Measurements from ENCODE around the gene ST8SIA5. TPM values are rescaled to one million over a fixed set of nuclear protein-coding genes. Genes with fewer than 3 reads are reported as not detected.

Gene ST8SIA5
- total RNA-seq, 1 experiment from 2014 or later: 0.54 TPM

DNA sequence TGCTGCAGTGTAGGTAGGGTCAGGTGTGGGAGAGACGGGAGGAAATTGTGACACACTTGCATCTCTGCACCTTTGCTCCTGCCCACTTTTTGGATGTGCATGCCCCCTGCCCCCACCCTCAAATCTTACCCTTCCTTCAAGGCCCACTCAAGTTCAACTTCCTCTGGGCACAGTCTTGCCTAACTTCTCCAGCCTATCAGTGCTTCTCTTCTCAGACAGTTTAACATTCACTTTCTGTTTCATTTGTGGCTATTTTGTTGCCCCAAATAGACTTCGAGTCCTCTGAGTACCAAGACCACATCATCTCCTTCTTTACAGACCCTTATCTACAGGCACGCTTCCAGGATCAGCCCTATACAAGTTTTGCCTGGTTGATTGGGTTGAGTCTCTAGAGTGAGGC, 2.7 kb downstream of the ST8SIA5 start:
- intact Hi-C loops (cut with micrococcal nuclease): no loop called here
- ATAC-seq: no peak
- no peaks in the 10 kb centered on the region for H3K27me3 ChIP-seq (ENCODE audit: insufficient read depth, low read length)

DNA sequence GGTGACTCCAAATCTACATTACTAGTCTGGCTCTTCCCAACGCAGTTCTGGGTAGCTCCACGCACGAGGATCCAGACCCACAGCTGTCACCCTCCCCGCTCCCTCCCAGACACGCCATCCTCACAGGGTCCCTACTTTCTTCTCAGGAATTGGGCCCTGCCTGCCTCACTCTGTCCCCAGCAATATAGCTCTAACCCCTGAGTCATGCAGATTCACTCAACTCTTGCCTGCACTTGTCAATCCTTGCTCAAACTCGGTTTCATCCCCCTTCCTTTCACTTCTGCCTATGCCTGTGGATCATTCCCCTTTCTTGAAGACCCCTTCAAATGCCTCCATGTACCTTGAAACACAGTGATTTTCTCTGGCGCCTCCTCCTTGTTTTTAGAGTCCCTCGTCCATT, 5.0 kb downstream of the ST8SIA5 start:
- no peak overlapping the region for H3K4me2 ChIP-seq (ENCODE audit: low read length)
- no peak overlapping the region for H3K27ac ChIP-seq (ENCODE audit: low read depth, low read length)
- intact Hi-C loops (cut with micrococcal nuclease): no loop called here
- no TSS peak for BruUV-seq (replicated peaks)
- ATAC-seq (no peak), DNase-seq (ENCODE audit: low read depth, low spot score) (no peak)
- POLR2A ChIA-PET: no interaction called here
- H2AFZ ChIP-seq (ENCODE audit: low read depth, low read length, poor library complexity, severe bottlenecking): no peak overlapping the region
- RAD21 ChIA-PET (ENCODE audit: low non-redundant PET in 1 of 2, low total read pairs in 2 of 2, uncharacterized antibody in 2 of 2, unreplicated experiment in 2 of 2): no interaction called here
- no peak for TF ChIP-seq YY1 (IDR thresholded peaks at IDR 0.05; ENCODE audit: extremely low read depth, insufficient replicate concordance, low read depth, low read length)
- no peak for TF ChIP-seq CEBPB (IDR thresholded peaks at IDR 0.05; ENCODE audit: low read depth)
- no peak for TF ChIP-seq JUND (IDR thresholded peaks at IDR 0.05)
- no peak for TF ChIP-seq ELF1 (IDR thresholded peaks at IDR 0.05; ENCODE audit: borderline replicate concordance, low read depth)
- TF ChIP-seq, protein P1, sequence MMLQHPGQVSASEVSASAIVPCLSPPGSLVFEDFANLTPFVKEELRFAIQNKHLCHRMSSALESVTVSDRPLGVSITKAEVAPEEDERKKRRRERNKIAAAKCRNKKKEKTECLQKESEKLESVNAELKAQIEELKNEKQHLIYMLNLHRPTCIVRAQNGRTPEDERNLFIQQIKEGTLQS (IDR thresholded peaks at IDR 0.05): no peak
- TF ChIP-seq POLR2AphosphoS5 (IDR thresholded peaks at IDR 0.05; ENCODE audit: low read depth, low read length): no peak
- no peak for TF ChIP-seq EGR1 (IDR thresholded peaks at IDR 0.05; ENCODE audit: low read depth)
- TF ChIP-seq SIN3A (IDR thresholded peaks at IDR 0.05; ENCODE audit: low read depth): no peak
- no peak for TF ChIP-seq ZFX (IDR thresholded peaks at IDR 0.05)
- TF ChIP-seq RAD21 (IDR thresholded peaks at IDR 0.05; ENCODE audit: low read depth): no peak
- no peak for TF ChIP-seq CBX3 (IDR thresholded peaks at IDR 0.05; ENCODE audit: low read depth)
- H3K27me3 ChIP-seq (ENCODE audit: insufficient read depth, low read length): no peaks in the 10 kb centered on the region
- H3K4me1 ChIP-seq (ENCODE audit: control insufficient read depth in 1 of 2, insufficient read depth in 2 of 2, low read length in 2 of 2): no peaks in the 10 kb centered on the region
- H3K36me3 ChIP-seq (ENCODE audit: control insufficient read depth in 1 of 2, insufficient read depth in 2 of 2, low read length in 2 of 2): no peaks in the 10 kb centered on the region
- CTCF ChIA-PET: no interaction called here
- H3K9me2 ChIP-seq (ENCODE audit: insufficient read depth): no peaks in the 10 kb centered on the region
- H3K9ac ChIP-seq (ENCODE audit: low read length): no peak overlapping the region
- no peaks in the 10 kb centered on the region for H3K9me3 ChIP-seq (ENCODE audit: control insufficient read depth in 1 of 2, insufficient read depth in 1 of 2, low read depth in 1 of 2, low read length in 2 of 2)
- H3K79me2 ChIP-seq (ENCODE audit: insufficient read depth, low read length): no peaks in the 10 kb centered on the region
- no peak overlapping the region for H3K4me3 ChIP-seq (replicated peaks in 1 of 2; ENCODE audit: low read depth in 1 of 2, low read length in 2 of 2)
- H4K20me1 ChIP-seq (ENCODE audit: insufficient read depth): no peaks in the 10 kb centered on the region

More for the DNA sequence above, 2.7 kb downstream of the ST8SIA5 start:
- Histone ChIP-seq H3K4me2 (ENCODE audit: low read length) (no peak overlapping the region), H3K27ac (ENCODE audit: low read depth, low read length) (no peak overlapping the region), H3K4me1 (ENCODE audit: control insufficient read depth in 1 of 2, insufficient read depth in 2 of 2, low read length in 2 of 2) (no peaks in the 10 kb centered on the region), H3K79me2 (ENCODE audit: insufficient read depth, low read length) (no peaks in the 10 kb centered on the region), H4K20me1 (ENCODE audit: insufficient read depth) (no peaks in the 10 kb centered on the region), H3K9ac (ENCODE audit: low read length) (no peak overlapping the region), H3K9me2 (ENCODE audit: insufficient read depth) (no peaks in the 10 kb centered on the region), H3K36me3 (ENCODE audit: control insufficient read depth in 1 of 2, insufficient read depth in 2 of 2, low read length in 2 of 2) (no peaks in the 10 kb centered on the region), H3K9me3 (ENCODE audit: control insufficient read depth in 1 of 2, insufficient read depth in 1 of 2, low read depth in 1 of 2, low read length in 2 of 2) (no peaks in the 10 kb centered on the region), H3K4me3 (replicated peaks in 1 of 2; ENCODE audit: low read depth in 1 of 2, low read length in 2 of 2) (no peak overlapping the region), H2AFZ (ENCODE audit: low read depth, low read length, poor library complexity, severe bottlenecking) (no peak overlapping the region)
- no TSS peak for BruUV-seq (replicated peaks)
- no peak for TF ChIP-seq EZH2phosphoT487 (IDR thresholded peaks at IDR 0.05; ENCODE audit: borderline replicate concordance)
- TF ChIP-seq, protein P2, sequence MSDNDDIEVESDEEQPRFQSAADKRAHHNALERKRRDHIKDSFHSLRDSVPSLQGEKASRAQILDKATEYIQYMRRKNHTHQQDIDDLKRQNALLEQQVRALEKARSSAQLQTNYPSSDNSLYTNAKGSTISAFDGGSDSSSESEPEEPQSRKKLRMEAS (IDR thresholded peaks at IDR 0.05): no peak
- no peak for TF ChIP-seq ZFX (IDR thresholded peaks at IDR 0.05)
- TF ChIP-seq, protein P3, sequence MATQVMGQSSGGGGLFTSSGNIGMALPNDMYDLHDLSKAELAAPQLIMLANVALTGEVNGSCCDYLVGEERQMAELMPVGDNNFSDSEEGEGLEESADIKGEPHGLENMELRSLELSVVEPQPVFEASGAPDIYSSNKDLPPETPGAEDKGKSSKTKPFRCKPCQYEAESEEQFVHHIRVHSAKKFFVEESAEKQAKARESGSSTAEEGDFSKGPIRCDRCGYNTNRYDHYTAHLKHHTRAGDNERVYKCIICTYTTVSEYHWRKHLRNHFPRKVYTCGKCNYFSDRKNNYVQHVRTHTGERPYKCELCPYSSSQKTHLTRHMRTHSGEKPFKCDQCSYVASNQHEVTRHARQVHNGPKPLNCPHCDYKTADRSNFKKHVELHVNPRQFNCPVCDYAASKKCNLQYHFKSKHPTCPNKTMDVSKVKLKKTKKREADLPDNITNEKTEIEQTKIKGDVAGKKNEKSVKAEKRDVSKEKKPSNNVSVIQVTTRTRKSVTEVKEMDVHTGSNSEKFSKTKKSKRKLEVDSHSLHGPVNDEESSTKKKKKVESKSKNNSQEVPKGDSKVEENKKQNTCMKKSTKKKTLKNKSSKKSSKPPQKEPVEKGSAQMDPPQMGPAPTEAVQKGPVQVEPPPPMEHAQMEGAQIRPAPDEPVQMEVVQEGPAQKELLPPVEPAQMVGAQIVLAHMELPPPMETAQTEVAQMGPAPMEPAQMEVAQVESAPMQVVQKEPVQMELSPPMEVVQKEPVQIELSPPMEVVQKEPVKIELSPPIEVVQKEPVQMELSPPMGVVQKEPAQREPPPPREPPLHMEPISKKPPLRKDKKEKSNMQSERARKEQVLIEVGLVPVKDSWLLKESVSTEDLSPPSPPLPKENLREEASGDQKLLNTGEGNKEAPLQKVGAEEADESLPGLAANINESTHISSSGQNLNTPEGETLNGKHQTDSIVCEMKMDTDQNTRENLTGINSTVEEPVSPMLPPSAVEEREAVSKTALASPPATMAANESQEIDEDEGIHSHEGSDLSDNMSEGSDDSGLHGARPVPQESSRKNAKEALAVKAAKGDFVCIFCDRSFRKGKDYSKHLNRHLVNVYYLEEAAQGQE (IDR thresholded peaks at IDR 0.05; ENCODE audit: low read depth): no peak
- TF ChIP-seq EGR1 (IDR thresholded peaks at IDR 0.05; ENCODE audit: low read depth): no peak
- DNase-seq (ENCODE audit: low read depth, low spot score): no peak
- POLR2A ChIA-PET: no interaction called here
- RAD21 ChIA-PET (ENCODE audit: low non-redundant PET in 1 of 2, low total read pairs in 2 of 2, uncharacterized antibody in 2 of 2, unreplicated experiment in 2 of 2): no interaction called here
- CTCF ChIA-PET: no interaction called here

All from HCT116 (cell line).